Right kidney (tissue), 1 donor: ENCODE measurements around the gene METTL15.
"Not testable (repeated sequence)": the region's sequence is repeated elsewhere in the genome, so short reads cannot be mapped to it uniquely, and the experiment has no call there.

Experiments used
- DNase-seq: peaks from one replicate; pipeline ENCODE4 v3.0.0-alpha.2; 2016

The METTL15 gene

DNA sequence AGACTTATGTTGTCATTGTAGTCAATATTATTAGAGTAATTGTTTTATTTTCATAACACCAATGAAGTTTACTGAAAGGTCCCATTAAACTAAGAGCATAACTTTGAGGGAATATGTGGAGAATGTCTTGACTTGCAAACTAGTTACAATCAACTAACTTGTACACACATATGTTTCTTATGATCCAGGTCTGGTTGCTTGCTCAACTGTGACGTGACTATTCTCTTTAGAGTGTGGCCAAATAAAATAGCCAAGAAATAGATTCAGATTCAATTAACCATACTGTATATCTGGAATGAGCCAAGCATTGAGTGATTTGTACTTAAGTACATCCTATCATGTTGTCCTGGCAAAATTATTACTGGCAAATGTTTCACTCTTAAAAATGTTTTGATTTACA is 101.7 kb downstream of the METTL15 start:
- DNase-seq, result no peak

GRCh38 chr11:28222063-28222462 is 113.9 kb downstream of the METTL15 start:
- not testable (repeated sequence) for DNase-seq

DNA sequence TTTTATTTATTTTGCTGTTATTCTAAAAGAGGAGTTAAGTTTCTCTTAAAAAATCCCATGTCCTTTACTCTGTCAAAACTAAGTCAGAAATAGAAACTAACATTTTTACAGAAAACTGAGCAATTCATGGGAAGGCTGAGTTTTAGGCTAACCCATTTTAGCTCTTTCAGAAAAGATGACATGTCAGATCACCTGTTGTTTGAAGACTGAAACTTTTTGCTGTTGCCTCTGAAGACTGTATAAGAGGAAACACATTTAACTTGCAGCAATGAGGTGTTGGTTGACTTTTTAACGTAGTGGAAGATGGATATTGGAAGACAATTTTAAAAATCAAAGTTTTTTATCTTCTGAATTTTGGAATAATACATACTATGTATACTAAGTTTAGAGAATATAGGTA is 115.4 kb downstream of the METTL15 start:
- DNase-seq, result no peak

DNA sequence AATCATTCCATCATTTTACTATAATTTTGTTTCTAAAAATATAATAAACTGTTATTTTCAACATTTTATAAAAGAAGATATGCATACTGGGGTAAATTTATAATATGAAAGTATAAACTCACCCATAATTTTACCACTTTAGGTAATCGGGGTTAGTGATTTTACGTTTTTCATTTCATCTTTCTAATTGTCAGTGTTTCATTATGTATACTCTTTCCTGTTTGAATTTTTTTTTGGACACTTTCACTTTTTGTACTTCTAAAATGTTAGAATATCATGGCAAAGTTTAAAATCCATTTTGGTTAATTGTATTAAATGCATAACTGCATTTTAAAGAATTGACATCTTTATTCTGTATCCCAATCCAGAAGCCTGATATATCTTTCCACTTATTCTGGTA is 115.8 kb downstream of the METTL15 start:
- DNase-seq, result no peak

GRCh38 chr11:28227460-28227859 is 119.3 kb downstream of the METTL15 start:
- DNase-seq, result no peak

DNA sequence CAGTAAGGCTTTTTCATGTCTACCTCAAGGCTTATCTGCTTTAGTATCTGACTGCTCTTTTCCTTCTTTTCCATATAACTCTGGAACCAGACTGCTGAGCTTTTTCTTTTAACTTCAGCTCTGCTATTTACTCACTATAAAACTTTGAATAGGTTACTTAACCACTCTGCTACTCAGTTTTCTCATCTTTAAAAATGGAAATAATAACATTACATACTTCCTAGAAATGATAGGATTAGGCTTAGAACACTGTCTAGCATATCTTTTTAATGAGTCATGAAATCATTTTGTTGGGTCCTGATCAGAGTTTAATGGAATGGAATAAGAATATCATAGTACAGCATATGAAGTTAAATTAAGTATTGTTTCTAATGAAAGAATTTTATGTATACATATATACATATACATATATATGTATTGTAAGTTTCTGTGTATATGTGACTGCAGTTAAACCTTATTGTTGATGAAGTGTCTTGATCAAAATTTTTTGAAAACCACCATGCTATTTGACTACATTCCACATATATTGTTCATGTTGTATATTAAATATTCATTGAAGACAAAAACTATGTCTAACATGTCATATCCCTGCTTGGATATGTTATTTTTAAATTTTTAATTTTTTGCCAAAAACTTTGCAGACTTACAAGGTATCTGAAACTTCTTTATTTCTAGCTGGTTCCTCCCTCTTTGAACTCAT is 120.2 kb downstream of the METTL15 start:
- DNase-seq, result no peak

DNA sequence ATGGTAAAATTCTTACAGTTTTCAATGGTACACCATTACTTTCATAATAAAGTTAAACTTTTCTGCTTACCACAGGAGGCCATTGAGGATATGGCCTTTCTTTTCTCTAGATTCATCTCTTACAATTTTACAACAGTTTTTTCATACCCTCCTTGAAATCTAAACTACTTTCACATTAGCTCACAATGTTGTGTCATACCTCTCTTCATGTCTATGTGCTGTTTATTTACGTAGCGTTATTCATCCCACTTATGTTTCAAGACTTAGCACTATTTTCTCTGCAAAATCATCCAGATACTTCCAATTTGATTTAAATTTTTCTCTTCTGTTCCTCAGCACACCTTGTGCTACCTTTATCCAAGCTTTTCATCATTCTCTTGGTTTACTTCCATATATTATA is 123.3 kb downstream of the METTL15 start:
- no peak for DNase-seq

DNA sequence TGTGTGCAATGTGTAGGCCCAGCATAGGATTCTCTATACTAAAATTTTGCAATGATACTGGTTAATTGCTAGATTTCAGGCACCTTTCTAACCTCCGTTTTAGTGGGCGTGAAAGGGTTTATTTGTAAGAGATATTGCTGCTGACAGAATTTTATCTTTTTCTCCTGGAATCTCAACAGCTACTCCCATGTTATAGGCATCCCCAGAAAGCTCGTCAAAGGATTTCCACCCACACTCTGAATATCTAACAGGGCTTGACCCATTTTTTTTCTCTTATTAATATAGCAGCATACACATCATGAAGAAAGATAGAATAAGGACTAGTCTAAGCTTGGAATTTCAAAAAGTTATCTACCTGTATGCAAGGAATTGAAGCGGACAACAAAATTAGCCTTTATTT is 124.5 kb downstream of the METTL15 start:
- no peak for DNase-seq

DNA sequence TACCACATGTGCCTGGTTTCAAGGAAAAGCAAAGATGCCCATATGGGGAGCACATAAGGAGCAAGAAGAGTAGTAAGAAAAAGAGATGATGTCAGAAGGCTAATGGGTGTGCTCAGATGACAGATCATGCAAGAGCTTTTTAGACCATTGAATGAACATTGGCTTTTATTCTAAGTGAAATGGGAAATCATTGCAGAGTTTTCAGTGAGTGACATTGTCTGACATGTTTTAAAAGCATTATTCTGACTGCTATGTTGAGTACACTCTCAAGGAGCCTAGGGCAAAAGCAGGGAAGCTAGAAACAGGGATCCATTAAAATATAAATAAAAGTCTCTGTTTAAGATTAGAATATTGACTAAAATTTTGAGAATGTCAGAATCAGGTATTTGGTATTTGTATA is 133.6 kb downstream of the METTL15 start:
- no peak for DNase-seq

DNA sequence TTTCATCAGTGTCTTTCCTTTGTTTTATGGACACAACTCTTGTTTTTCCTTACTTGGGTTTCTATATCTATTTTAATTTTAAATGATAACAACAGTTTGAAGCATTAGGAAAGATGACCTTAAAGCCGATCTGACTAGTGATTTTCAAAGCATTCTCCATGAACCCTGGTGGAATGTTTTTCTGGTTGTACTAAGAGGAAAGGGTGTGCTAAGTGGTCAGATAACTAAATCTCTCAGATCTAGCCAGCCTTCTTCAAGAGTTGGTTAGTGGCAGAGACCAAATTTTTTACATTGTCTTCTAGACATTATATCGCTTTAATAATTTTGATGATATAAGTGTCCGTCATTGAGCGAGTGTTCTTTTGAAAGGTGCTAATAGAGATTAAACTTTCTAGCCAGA is 134.4 kb downstream of the METTL15 start:
- DNase-seq, result no peak

DNA sequence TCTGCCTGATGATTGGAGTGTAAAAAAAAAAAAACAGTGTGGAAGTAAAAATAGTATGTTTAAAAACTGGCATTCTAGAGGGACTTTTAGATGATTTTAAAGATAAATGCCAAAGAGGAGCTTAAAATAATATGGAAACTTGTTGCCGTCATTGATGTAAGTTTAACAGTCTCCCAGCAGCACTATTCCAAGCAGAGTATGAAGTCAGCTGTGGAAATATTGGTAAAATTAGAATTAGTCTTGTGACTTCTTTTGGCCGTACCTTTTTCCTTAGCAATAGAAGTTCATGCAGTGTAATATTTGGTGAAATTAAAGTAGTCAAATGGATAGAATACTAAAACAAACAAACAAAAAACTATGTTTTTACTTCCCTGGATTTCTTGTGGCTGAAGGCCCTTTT is 134.9 kb downstream of the METTL15 start:
- DNase-seq, result no peak

DNA sequence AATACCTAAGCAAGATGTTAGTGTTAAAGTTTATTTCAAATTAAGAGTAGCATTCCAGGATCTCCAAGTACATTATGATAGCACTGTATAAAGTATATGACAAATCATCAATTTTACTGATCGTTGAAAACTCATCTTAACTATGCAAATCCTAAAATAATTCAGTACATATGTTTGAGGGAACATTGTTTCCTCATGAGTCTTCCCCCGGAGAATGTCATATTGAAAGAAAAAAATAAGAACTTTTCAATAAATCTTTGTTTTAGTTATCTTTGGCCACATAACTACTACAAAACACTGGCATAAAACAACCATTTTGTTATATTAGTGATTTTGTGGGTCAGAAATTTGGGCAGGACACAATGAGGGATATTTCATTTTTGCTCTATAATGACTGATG is 135.4 kb downstream of the METTL15 start:
- no peak for DNase-seq

- no peak for DNase-seq
These were observed 136.9 kb downstream of the METTL15 start for GRCh38 chr11:28245131-28245530.

GRCh38 chr11:28250192-28250591 is 142.0 kb downstream of the METTL15 start:
- no peak for DNase-seq

DNA sequence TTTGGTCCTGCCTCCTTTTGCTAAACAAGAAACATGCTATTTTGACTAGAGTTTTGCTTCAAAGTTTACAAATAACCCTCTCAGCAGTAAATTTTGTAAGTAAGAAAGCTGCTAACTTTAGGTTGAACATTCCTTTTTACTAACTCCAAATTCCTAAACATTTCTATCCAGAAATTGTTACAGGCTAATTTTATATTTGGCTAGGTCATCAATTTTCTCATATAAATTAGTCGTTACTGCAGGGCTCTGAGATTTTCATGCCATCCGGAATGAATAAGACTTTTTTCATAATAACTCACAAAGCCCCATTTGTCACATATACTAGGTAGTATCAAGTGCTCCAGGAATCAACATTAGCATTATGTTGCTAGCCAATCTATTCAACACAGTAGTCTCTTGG is 143.1 kb downstream of the METTL15 start:
- DNase-seq, result no peak

- DNase-seq, result no peak
These were observed 149.6 kb downstream of the METTL15 start for GRCh38 chr11:28257761-28258160.

- no peak for DNase-seq
These were observed 151.1 kb downstream of the METTL15 start for GRCh38 chr11:28259177-28259843.

DNA sequence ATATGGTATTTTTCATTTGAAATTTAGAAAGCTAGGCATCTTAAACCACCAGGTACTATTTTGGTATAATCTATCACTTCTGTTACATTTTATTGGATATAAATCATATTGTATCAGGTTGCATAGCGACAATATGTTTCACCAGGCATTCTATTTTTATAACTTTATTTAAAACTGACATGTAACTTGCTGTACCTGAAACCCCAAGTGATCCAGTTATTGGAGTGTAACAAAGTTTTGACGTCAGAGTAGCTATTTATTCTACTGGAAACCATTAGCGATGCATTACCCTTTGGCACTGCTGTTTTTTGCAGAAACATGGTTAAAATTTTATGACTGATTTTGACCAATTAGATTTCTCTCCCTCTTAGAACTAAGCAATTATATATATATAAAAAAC is 160.7 kb downstream of the METTL15 start:
- no peak for DNase-seq

GRCh38 chr11:28269586-28269985 is 161.4 kb downstream of the METTL15 start:
- no peak for DNase-seq

- DNase-seq, result not testable (repeated sequence)
These were observed 164.1 kb downstream of the METTL15 start for GRCh38 chr11:28272247-28272646.

DNA sequence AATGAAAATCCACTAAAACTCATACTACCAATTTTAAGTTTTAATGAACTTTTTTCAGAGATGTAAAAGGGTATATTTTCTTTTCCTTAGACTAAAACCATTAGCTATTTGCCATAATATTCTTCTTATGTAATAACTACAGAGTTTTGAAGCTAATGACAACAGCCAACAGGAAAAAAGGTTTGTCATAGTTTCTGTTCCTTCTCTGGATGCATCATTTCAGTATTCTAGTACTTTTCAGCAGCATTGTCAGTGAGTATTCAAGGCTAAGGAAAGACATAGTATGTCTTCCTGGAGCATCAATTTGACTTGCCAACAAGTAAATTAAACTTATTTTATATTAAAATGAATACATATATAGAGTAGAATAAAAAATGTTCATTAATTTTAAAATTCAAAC is 166.0 kb downstream of the METTL15 start:
- no peak for DNase-seq

DNA sequence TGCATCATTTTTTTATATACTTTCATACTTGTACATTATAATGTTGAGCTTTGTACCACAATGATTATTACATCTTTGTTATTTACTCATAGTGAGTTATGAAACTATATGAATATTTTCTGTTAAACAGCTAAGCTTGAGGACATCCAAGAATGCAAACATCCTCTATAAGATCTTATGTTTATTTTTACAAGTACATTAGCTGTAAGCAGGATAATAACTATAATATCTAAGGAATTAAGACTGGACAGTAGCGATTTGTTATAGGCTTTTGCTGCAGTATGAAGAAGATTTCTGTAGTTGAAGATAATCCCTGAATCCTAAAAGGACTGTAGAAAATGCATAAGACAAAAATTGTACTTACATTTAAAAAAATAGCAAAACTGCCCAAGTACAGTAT is 176.0 kb downstream of the METTL15 start:
- DNase-seq, result no peak

- no peak for DNase-seq
These were observed 181.3 kb downstream of the METTL15 start for GRCh38 chr11:28289444-28289843.

DNA sequence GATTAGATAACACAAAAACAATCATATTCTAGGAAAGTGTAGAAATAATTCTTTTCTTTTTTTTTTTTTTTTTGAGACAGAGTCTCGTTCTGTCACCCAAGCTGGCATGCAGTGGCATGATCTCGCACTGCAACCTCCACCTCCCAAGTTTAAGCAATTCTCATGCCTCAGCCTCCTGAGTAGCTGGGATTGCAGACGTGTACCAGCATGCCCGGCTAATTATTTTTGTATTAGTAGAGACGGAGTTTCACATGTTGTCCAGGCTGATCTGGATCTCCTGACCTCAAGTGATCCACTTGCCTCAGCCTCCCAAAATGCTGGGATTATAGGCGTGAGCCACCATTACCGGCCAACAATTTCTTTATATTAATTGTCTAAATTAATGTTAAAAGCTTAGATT is 182.8 kb downstream of the METTL15 start:
- not testable (repeated sequence) for DNase-seq
